ENCODE data around the gene RAPH1.

The RAPH1 gene

GRCh38 chr2:203501873-203502272, 33.2 kb downstream of the RAPH1 start:
- no peak overlapping the region for H3K27ac ChIP-seq
- TF ChIP-seq CTCF (IDR thresholded peaks at IDR 0.05): no peak
- no peak overlapping the region for H2AFZ ChIP-seq
- no peaks in the 10 kb centered on the region for H3K9me3 ChIP-seq (ENCODE audit: control insufficient read depth, low read length)
- no peak overlapping the region for H3K4me2 ChIP-seq (ENCODE audit: low read length)
- no peaks in the 10 kb centered on the region for H3K27me3 ChIP-seq (ENCODE audit: control insufficient read depth, insufficient read depth, low read length)
- no peaks in the 10 kb centered on the region for H3K36me3 ChIP-seq (ENCODE audit: control insufficient read depth, insufficient read depth, low read length)
- H3K9ac ChIP-seq: no peak overlapping the region
- peaks cover 10% of the 10 kb centered on the region for H3K79me2 ChIP-seq
- H3K4me3 ChIP-seq (ENCODE audit: low read depth, low read length): no peak overlapping the region
- no peaks in the 10 kb centered on the region for H3K4me1 ChIP-seq

- Histone ChIP-seq H3K79me2 (peaks cover 5% of the 10 kb centered on the region), H3K27ac (no peak overlapping the region), H2AFZ (no peak overlapping the region), H3K9ac (no peak overlapping the region), H3K9me3 (ENCODE audit: control insufficient read depth, low read length) (no peaks in the 10 kb centered on the region), H3K27me3 (ENCODE audit: control insufficient read depth, insufficient read depth, low read length) (no peaks in the 10 kb centered on the region), H3K36me3 (ENCODE audit: control insufficient read depth, insufficient read depth, low read length) (no peaks in the 10 kb centered on the region), H3K4me1 (no peaks in the 10 kb centered on the region), H3K4me2 (ENCODE audit: low read length) (no peak overlapping the region), H3K4me3 (ENCODE audit: low read depth, low read length) (no peak overlapping the region)
- no peak for TF ChIP-seq CTCF (IDR thresholded peaks at IDR 0.05)
These were observed 34.1 kb downstream of the RAPH1 start for GRCh38 chr2:203500951-203501350.

GRCh38 chr2:203500297-203500696, 34.8 kb downstream of the RAPH1 start:
- no peak overlapping the region for H3K27ac ChIP-seq
- no peaks in the 10 kb centered on the region for H3K27me3 ChIP-seq (ENCODE audit: control insufficient read depth, insufficient read depth, low read length)
- TF ChIP-seq CTCF (IDR thresholded peaks at IDR 0.05): no peak
- H3K4me2 ChIP-seq (ENCODE audit: low read length): no peak overlapping the region
- H3K4me3 ChIP-seq (ENCODE audit: low read depth, low read length): no peak overlapping the region
- H3K9ac ChIP-seq: no peak overlapping the region
- peaks cover 4% of the 10 kb centered on the region for H3K79me2 ChIP-seq
- H3K9me3 ChIP-seq (ENCODE audit: control insufficient read depth, low read length): no peaks in the 10 kb centered on the region
- no peaks in the 10 kb centered on the region for H3K4me1 ChIP-seq
- no peaks in the 10 kb centered on the region for H3K36me3 ChIP-seq (ENCODE audit: control insufficient read depth, insufficient read depth, low read length)
- no peak overlapping the region for H2AFZ ChIP-seq

- Histone ChIP-seq H3K4me2 (ENCODE audit: low read length) (no peak overlapping the region), H3K27me3 (ENCODE audit: control insufficient read depth, insufficient read depth, low read length) (no peaks in the 10 kb centered on the region), H3K36me3 (ENCODE audit: control insufficient read depth, insufficient read depth, low read length) (no peaks in the 10 kb centered on the region), H3K27ac (no peak overlapping the region), H3K4me3 (ENCODE audit: low read depth, low read length) (no peak overlapping the region), H3K79me2 (peaks cover 4% of the 10 kb centered on the region), H3K4me1 (no peaks in the 10 kb centered on the region), H3K9ac (no peak overlapping the region), H2AFZ (no peak overlapping the region), H3K9me3 (ENCODE audit: control insufficient read depth, low read length) (no peaks in the 10 kb centered on the region)
- TF ChIP-seq CTCF (IDR thresholded peaks at IDR 0.05): no peak
These were observed 36.9 kb downstream of the RAPH1 start for GRCh38 chr2:203498161-203498560.

- no peak overlapping the region for H3K9ac ChIP-seq
- H3K79me2 ChIP-seq: no peaks in the 10 kb centered on the region
- H3K9me3 ChIP-seq (ENCODE audit: control insufficient read depth, low read length): no peaks in the 10 kb centered on the region
- no peaks in the 10 kb centered on the region for H3K36me3 ChIP-seq (ENCODE audit: control insufficient read depth, insufficient read depth, low read length)
- no peak overlapping the region for H3K27ac ChIP-seq
- H3K4me3 ChIP-seq (ENCODE audit: low read depth, low read length): no peak overlapping the region
- no peaks in the 10 kb centered on the region for H3K27me3 ChIP-seq (ENCODE audit: control insufficient read depth, insufficient read depth, low read length)
- no peak overlapping the region for H2AFZ ChIP-seq
- TF ChIP-seq CTCF (IDR thresholded peaks at IDR 0.05): no peak
- no peak overlapping the region for H3K4me2 ChIP-seq (ENCODE audit: low read length)
- H3K4me1 ChIP-seq: no peaks in the 10 kb centered on the region
These were observed 42.1 kb downstream of the RAPH1 start for GRCh38 chr2:203492965-203493364.

Data from parathyroid adenoma (tissue), 2 donors.